GM12872 (cell line): ENCODE results near the gene HPSE2.

Experiments
- TF ChIP-seq, protein P1 (sequence below): IDR thresholded peaks from 3 replicates; pipeline ENCODE4 v1.5.1; 2011; ENCODE audit warnings: low read depth, mild to moderate bottlenecking, low read length, moderate library complexity; ENCODE audit not compliant: insufficient read depth

The HPSE2 gene

DNA sequence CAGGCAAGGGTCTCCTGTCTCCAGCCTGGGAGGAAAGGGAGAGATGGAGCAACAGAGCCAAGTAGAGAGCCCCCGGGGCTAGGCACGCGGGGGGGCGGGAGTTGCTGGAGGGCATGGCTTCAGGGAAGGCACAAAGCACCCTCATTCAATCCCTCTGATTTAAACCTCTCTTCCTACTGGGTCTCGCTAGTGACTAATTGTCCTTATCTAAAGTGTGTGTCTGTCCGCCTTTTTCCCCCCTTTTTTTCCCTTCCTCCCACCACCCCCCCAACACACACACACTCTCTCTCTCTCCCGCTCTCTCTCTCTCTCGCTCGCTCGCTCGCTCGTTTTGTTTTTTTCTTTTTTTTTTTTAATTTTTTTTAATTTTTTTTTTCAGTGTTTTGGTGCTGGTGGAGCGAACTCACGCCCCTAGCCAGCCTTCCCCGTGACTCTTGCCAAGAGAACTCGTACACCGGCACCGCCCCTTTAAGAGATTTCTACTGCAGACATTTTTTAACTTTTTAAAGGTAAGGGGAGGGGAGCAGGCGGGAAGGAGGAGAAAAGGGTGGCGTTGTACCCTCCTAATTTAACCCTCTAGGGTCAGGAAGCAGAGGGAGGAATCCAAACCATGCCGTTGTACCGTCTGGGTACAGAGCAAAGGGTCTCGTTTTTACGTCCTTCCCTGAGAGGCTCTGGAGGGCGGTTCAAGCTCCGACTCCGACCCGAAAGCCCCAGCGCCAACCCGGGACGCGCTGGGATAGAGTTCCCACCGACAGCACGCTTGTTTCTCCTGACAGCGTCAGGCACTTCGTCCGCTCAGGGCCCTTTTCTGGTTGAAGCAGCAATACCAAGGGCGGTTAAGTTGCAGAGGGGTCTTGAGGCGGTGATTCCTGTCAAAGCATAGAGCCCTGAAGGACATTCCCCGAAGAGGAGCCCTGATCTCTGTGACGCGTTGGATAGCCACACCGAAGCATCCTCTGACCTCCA, at the start of gene HPSE2:
Gene HPSE2 (minus strand): TSS at position 195 of the 969 bp plus-strand sequence.
- TF ChIP-seq, protein P1, sequence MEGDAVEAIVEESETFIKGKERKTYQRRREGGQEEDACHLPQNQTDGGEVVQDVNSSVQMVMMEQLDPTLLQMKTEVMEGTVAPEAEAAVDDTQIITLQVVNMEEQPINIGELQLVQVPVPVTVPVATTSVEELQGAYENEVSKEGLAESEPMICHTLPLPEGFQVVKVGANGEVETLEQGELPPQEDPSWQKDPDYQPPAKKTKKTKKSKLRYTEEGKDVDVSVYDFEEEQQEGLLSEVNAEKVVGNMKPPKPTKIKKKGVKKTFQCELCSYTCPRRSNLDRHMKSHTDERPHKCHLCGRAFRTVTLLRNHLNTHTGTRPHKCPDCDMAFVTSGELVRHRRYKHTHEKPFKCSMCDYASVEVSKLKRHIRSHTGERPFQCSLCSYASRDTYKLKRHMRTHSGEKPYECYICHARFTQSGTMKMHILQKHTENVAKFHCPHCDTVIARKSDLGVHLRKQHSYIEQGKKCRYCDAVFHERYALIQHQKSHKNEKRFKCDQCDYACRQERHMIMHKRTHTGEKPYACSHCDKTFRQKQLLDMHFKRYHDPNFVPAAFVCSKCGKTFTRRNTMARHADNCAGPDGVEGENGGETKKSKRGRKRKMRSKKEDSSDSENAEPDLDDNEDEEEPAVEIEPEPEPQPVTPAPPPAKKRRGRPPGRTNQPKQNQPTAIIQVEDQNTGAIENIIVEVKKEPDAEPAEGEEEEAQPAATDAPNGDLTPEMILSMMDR, result no peak

DNA sequence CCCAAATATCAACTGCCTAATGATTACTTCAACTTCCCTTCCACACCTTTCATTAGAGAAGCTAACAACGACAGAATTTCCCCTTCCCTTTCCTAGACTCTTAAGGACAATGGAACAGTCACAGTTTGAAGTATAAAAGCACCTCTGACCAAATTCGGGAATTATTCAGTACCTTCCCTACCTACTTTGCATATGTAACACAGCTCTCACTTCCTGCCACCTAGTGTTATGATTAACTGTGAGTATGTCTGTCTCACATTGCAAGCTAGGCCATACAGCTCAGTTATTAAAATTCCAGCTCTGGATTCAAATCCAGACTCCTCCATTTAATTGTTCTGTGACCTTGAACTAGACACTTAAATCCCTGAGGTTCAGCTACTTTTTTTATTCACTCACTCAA, 44.8 kb upstream of the HPSE2 start:
- TF ChIP-seq, protein P1, result no peak

DNA sequence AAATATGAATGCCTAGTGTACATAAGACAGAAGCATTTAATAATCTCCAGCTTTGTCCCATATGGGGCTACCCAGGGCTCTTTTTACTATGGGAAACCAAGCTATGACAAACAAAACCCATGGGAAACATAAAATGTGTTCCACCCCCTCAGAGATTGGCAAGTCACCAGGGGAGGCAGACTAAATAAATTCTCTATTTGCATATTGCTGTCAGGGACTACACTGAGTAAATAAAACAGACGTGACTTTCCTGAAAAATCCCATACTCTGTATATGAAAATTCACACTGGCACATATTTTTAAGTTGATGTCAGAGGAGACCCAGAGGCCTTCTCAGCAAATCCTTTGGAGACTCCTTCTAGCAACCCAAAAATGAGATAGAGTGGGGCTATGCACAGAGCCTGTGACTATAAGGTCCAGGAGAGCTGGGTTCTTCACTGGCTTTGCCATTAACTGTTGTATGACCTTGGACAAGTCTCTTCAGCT, 44.0 kb upstream of the HPSE2 start:
- TF ChIP-seq, protein P1, result no peak

DNA sequence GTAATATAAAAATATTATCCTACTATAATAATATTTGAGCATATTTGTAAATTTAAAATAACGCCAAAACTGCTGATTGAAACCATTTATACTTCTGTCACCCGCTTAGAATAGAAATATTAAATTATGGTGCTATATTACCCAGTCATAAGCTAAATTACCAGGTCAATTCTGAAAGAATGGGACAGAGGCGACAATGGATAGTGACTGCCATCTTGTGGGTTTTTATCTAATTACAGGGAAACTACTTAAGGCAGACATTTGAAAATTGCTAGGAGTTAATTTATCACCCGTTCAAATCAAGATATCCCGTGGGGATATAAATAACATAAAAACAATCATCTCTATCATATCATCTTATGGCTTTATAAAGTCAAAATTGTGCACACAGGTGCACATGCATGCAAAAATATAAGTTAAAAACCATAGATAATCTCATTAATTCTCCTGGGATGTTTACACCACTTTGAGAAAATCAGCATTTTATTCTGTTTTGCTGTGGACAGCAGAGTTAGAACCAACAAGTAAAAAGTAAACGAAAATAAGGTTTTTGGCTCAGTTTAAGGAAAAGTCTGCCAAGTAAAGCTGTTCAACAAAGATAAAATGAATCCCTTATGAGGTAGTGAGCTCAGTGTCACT, 41.3 kb upstream of the HPSE2 start:
- TF ChIP-seq, protein P1, result peak; percentile 41; the same call in 2 of the 3 replicates

DNA sequence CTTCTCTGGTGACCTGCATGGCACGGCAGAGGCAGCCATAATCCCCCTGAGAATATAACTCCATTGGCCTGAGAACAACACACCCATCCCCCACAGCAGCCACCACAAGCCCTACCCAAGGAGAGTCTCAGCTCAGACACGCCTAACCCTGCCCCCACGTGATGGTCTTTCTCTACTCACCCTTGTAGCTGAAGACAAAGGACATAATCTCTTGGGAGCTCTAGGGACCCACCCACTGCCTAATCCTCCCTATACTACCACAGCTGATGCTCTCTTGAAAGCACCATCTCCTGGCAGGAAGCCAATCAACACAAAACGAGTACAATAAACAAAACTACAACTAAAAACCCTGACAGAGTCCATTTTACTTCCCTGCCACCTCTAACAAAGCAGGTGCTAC, 30.7 kb upstream of the HPSE2 start:
- TF ChIP-seq, protein P1, result no peak

DNA sequence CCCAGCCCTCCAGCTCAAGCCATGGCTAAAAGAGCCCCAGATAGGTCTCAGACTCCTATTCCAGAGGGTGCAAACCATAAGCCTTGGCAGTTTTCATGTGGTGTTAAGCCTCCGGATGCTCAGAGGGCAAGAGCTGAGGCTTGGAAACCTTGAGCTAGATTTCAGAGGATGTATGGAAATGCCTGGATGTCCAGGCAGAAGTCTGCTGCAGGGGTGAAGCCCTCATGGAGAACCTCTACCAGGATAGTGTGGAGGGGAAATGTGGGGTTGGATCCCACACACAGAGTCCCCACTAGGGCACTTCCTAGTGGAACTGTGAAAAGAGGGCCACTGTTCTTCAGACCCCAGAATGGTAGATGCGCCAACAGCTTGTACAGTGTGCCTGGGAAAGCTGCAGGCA, 13.2 kb upstream of the HPSE2 start:
- TF ChIP-seq, protein P1, result no peak

DNA sequence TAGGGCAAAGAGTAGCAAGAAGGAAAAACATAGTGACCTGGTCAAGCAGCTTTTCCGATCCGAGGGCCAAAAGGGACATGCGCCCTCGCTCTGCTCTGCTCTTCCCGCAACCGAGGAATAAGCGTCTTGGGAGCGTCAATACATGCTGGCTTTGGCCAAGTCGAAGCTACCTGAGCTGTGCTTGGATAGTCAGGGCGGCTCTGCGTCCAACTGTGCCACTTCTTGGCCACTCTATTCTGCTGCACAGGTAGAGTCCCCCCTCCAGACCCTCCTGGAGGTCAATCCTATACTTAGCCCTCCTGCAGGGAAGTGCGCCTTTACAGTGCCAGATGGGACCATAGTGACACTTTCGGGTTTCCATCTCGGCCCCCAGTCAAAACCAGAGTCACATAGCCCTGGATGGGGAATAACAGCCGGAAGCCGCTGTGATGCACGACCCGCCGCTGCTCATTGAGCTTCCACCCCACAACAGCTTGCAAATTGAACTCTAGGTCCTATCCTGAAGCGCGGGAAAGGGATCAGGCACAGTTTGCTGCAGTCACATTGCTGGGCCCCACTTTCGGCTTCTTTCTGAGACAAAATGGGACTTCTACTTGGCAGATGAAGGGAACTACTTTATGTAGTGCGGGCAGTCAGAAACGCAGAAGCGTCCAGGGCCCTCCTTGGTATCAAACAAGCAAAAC, 1.1 kb upstream of the HPSE2 start:
- TF ChIP-seq, protein P1, result no peak
